DND-41 (cell line): ENCODE results near the gene MFSD11.
"Not testable (repeated sequence)": the region's sequence is repeated elsewhere in the genome, so short reads cannot be mapped to it uniquely, and the experiment has no call there.

Experiments
- ATAC-seq: fragments of 200-7000 bp; cut with Tn5 transposase; 3 replicates; pipeline ENCODE4 v1.9.1; 2021; ENCODE audit warnings: low read depth; ENCODE audit not compliant: insufficient read depth
- DNase-seq: peaks from one replicate; pipeline ENCODE4 v3.0.0-alpha.2; 2020
- H2AFZ ChIP-seq: 2 replicates; pipeline ENCODE4 v1.6.0; 2012; ENCODE audit warnings: low read depth, low read length
- H3K27ac ChIP-seq: 2 replicates; pipeline ENCODE4 v1.5.1; 2012; ENCODE audit warnings: low read length, inconsistent platforms
- H3K27me3 ChIP-seq: fragments of 200-600 bp; sonication (generic); 2 replicates; pipeline ENCODE4 v1.6.0; 2012; ENCODE audit warnings: low read length, mild to moderate bottlenecking, inconsistent platforms; ENCODE audit not compliant: insufficient read depth, poor library complexity
- H3K36me3 ChIP-seq: 2 replicates; pipeline ENCODE4 v1.5.1; 2012; ENCODE audit warnings: low read length, inconsistent platforms; ENCODE audit not compliant: insufficient read depth
- H3K4me1 ChIP-seq: 2 replicates; pipeline ENCODE4 v1.5.1; 2012; ENCODE audit warnings: mild to moderate bottlenecking, low read length; ENCODE audit not compliant: insufficient read depth
- H3K4me2 ChIP-seq: 2 replicates; pipeline ENCODE4 v1.6.0; 2012; ENCODE audit warnings: mild to moderate bottlenecking, moderate library complexity, low read length, inconsistent platforms; ENCODE audit not compliant: insufficient read depth
- H3K4me3 ChIP-seq, 2 experiments: fragments of 200-600 bp in 1 of 2; shearing (Covaris generic) in 1 of 2; 2 replicates each; pipeline ENCODE4 v1.5.1; 2012 to 2016; ENCODE audit warnings: inconsistent platforms in 2 of 2, low read length in 2 of 2, mild to moderate bottlenecking in 2 of 2, low read depth in 1 of 2, moderate library complexity in 1 of 2
- H3K79me2 ChIP-seq: 2 replicates; pipeline ENCODE4 v1.6.0; 2012; ENCODE audit warnings: low read length, inconsistent platforms; ENCODE audit not compliant: insufficient read depth
- H3K9ac ChIP-seq: 2 replicates; pipeline ENCODE4 v1.6.0; 2012; ENCODE audit warnings: low read depth, mild to moderate bottlenecking, inconsistent platforms, low read length, moderate library complexity
- H3K9me3 ChIP-seq: 2 replicates; pipeline ENCODE4 v1.5.1; 2012; ENCODE audit warnings: low read length, moderate library complexity, mild to moderate bottlenecking, inconsistent platforms; ENCODE audit not compliant: insufficient read depth, severe bottlenecking
- H4K20me1 ChIP-seq: 2 replicates; pipeline ENCODE4 v1.6.0; 2012; ENCODE audit warnings: low read length; ENCODE audit not compliant: insufficient read depth
- EZH2 ChIP-seq: IDR thresholded peaks from 3 replicates; pipeline ENCODE4 v1.6.1; 2012; ENCODE audit warnings: borderline replicate concordance, low read depth, mild to moderate bottlenecking, moderate library complexity, low read length, inconsistent platforms; ENCODE audit not compliant: severe bottlenecking
- TF ChIP-seq, protein P1 (sequence below): IDR thresholded peaks from 2 replicates; pipeline ENCODE4 v1.5.1; 2012; ENCODE audit warnings: borderline replicate concordance, low read length, moderate library complexity, mild to moderate bottlenecking; ENCODE audit not compliant: poor library complexity, severe bottlenecking; ENCODE audit errors: extremely low read depth

The MFSD11 gene

DNA sequence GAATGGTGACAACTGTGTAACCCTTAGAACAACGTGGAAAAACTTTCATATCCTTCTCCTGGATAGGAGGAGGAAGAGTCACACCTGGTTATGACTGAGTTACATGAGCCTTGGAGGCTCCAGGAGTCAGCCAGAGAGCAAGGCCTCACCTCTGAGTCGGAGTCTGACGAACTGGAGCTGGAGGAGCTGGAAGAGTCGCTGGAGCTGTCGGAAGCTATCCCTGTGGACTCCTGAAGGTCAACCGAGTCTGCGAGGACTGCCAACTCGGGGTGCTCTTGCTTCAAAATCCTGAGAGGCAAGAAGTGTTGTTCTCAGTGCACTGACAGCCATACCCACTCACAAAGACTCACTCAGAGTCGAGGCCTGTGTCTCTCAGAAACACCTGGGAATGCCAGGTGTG lies 17.7 kb upstream of the MFSD11 start:
- Histone ChIP-seq H3K36me3 (peaks cover 93% of the 10 kb centered on the region), H3K4me3 (no peak overlapping the region), H4K20me1 (peaks cover 14% of the 10 kb centered on the region), H2AFZ (no peak overlapping the region), H3K4me2 (no peak overlapping the region), H3K9ac (no peak overlapping the region), H3K9me3 (no peaks in the 10 kb centered on the region), H3K79me2 (peaks cover 34% of the 10 kb centered on the region), H3K27ac (no peak overlapping the region), H3K4me1 (peaks cover 31% of the 10 kb centered on the region), H3K27me3 (no peaks in the 10 kb centered on the region)
- ATAC-seq (no peak), DNase-seq (no peak)
- TF ChIP-seq EZH2, result no peak
- TF ChIP-seq, protein P1, sequence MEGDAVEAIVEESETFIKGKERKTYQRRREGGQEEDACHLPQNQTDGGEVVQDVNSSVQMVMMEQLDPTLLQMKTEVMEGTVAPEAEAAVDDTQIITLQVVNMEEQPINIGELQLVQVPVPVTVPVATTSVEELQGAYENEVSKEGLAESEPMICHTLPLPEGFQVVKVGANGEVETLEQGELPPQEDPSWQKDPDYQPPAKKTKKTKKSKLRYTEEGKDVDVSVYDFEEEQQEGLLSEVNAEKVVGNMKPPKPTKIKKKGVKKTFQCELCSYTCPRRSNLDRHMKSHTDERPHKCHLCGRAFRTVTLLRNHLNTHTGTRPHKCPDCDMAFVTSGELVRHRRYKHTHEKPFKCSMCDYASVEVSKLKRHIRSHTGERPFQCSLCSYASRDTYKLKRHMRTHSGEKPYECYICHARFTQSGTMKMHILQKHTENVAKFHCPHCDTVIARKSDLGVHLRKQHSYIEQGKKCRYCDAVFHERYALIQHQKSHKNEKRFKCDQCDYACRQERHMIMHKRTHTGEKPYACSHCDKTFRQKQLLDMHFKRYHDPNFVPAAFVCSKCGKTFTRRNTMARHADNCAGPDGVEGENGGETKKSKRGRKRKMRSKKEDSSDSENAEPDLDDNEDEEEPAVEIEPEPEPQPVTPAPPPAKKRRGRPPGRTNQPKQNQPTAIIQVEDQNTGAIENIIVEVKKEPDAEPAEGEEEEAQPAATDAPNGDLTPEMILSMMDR, result no peak

DNA sequence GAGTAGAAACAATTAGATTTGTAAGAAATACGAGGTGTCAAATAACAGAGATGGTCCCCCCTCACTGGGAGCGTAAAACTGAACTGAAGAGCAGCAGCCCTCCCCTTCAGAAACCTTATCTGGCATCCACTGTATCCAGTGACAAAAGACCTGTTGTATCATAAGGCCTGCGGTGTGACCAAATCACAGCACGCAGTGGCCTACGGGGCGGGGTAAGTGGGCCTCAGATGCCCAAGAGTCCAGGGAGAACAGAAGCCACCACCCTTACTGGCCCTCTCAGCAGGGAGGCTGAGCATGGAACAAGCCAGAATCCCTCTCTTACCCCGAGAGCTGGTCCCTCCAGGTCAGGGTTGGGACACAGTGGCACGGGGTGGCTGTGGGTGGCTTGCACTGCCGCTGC lies 17.0 kb upstream of the MFSD11 start:
- peaks cover 42% of the 10 kb centered on the region for H3K79me2 ChIP-seq
- DNase-seq (no peak), ATAC-seq (no peak)
- no peak overlapping the region for H3K4me2 ChIP-seq
- H3K27ac ChIP-seq, result no peak overlapping the region
- peaks cover 89% of the 10 kb centered on the region for H3K36me3 ChIP-seq
- no peak overlapping the region for H3K4me3 ChIP-seq
- no peak overlapping the region for H2AFZ ChIP-seq
- peaks cover 31% of the 10 kb centered on the region for H3K4me1 ChIP-seq
- H3K9me3 ChIP-seq, result no peaks in the 10 kb centered on the region
- no peak for TF ChIP-seq EZH2
- TF ChIP-seq, protein P1, result no peak
- no peak overlapping the region for H3K9ac ChIP-seq
- H3K27me3 ChIP-seq, result no peaks in the 10 kb centered on the region
- peaks cover 10% of the 10 kb centered on the region for H4K20me1 ChIP-seq

DNA sequence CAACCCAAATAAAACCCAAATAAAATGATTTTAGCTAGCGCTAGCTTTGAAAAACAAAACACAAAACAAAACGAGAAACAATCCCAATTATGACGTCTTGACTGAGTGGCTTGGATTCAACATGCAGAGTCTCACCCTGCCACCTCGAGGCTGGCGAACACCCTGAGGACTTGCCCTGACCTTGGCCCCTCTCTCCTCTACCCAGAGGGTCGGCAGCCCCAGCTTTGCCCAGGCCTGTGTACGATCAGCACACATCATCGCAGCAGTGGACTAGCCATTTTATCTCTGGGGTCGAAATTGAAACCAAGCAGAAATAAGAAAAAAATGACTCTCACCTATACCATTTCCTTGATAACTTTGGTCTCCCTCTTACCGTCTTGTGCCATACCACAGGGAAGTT lies 16.5 kb upstream of the MFSD11 start:
- Histone ChIP-seq H3K4me1 (peaks cover 31% of the 10 kb centered on the region), H4K20me1 (peaks cover 5% of the 10 kb centered on the region; the same call in 1 of the 2 replicates), H3K36me3 (peaks cover 84% of the 10 kb centered on the region), H3K79me2 (peaks cover 46% of the 10 kb centered on the region), H3K4me3 (no peak overlapping the region), H2AFZ (no peak overlapping the region), H3K27ac (no peak overlapping the region), H3K4me2 (no peak overlapping the region), H3K9ac (no peak overlapping the region), H3K9me3 (no peaks in the 10 kb centered on the region), H3K27me3 (no peaks in the 10 kb centered on the region)
- no peak for TF ChIP-seq EZH2
- TF ChIP-seq, protein P1, result no peak
- DNase-seq, result no peak
- no peak for ATAC-seq

DNA sequence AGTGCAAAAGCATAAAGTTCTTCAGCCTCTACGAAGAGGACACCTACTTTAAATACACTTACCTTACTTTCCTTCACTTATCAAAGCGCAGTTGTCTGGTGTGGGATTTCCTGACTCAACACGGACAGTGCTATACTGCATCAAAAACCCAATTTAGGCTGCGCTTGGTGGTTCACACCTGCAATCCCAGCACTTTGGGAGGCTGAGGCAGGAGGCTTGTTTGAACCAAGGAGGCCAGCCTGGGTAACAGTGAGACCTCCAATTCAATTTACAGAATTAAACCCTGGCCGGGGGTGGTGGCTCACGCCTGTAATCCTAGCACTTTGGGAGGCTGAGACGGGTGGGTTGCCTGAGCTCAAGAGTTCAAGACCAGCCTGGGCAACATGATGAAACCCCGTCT lies 15.6 kb upstream of the MFSD11 start:
- no peak overlapping the region for H3K27ac ChIP-seq
- peaks cover 52% of the 10 kb centered on the region for H3K79me2 ChIP-seq
- no peak overlapping the region for H3K4me3 ChIP-seq
- H2AFZ ChIP-seq, result no peak overlapping the region
- H3K4me1 ChIP-seq, result peaks cover 32% of the 10 kb centered on the region
- peaks cover 76% of the 10 kb centered on the region for H3K36me3 ChIP-seq
- H4K20me1 ChIP-seq, result peaks cover 5% of the 10 kb centered on the region; the same call in 1 of the 2 replicates
- ATAC-seq (no peak), DNase-seq (no peak)
- TF ChIP-seq, protein P1, result no peak
- no peak for TF ChIP-seq EZH2
- no peak overlapping the region; the same call in 1 of the 2 replicates for H3K9ac ChIP-seq
- no peaks in the 10 kb centered on the region for H3K27me3 ChIP-seq
- H3K4me2 ChIP-seq, result no peak overlapping the region
- no peaks in the 10 kb centered on the region for H3K9me3 ChIP-seq

DNA sequence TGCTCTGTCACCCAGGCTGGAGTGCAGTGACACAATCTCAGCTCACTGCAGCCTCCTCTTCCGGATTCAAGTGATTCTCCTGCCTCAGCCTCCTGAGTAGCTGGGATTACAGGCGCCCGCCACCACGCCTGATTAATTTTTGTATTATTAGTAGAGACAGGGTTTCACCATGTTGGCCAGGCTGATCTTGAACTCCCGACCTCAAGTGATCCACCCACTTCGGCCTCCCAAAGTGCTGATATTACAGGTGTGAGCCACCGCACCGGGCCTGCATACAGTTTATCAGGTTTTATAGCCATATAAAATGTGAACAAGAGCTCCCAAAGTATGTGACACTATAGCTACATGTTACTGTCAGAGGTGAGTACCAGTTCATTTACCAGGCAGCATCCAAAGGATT lies 14.9 kb upstream of the MFSD11 start:
- H3K36me3 ChIP-seq, result peaks cover 74% of the 10 kb centered on the region
- not testable (repeated sequence) for H3K27me3 ChIP-seq, ATAC-seq

More for the DNA sequence above, 14.9 kb upstream of the MFSD11 start:
- H3K79me2 ChIP-seq, result peaks cover 59% of the 10 kb centered on the region
- DNase-seq, H3K9me3 ChIP-seq, H2AFZ ChIP-seq, H3K27ac ChIP-seq, H3K9ac ChIP-seq, H3K4me3 ChIP-seq: not testable (repeated sequence)
- peaks cover 12% of the 10 kb centered on the region; the same call in 1 of the 2 replicates for H4K20me1 ChIP-seq
- peaks cover 39% of the 10 kb centered on the region for H3K4me1 ChIP-seq
- peak overlapping the region; percentile 22; the same call in 1 of the 2 replicates for H3K4me2 ChIP-seq
